NT2/D1 (cell line): ENCODE measurements around the gene BIN2.

Experiments used
- YY1 ChIP-seq: IDR thresholded peaks from 2 replicates; pipeline ENCODE4 v1.6.1; 2011; ENCODE audit not compliant: insufficient read length, insufficient read depth
- ZNF274 ChIP-seq: IDR thresholded peaks from 2 replicates; pipeline ENCODE4 v1.6.1; 2011; ENCODE audit warnings: mild to moderate bottlenecking, low read depth, low read length

- no peak for TF ChIP-seq ZNF274
- TF ChIP-seq YY1: no peak
Measured at GRCh38 chr12:51270951-51271518, 52.9 kb downstream of the BIN2 start.
